ENCODE data around the gene KLHL29.

GRCh38 chr2:23363268-23363667 is 21.7 kb upstream of the KLHL29 start:
- TF ChIP-seq CTCF (conservative IDR thresholded peaks at IDR 0.05; ENCODE audit: low read depth, low read length) = no peak
- no peak for TF ChIP-seq EZH2 (IDR thresholded peaks at IDR 0.05; ENCODE audit: low read length, unreplicated experiment)
- TF ChIP-seq EZH2phosphoT487 (IDR thresholded peaks at IDR 0.05; ENCODE audit: borderline replicate concordance, low read length) = no peak
